GM21786 (cell line): ENCODE results near the gene TXNDC11.

Source experiments
- ATAC-seq: cut with Tn5 transposase; IDR thresholded peaks from one replicate; pipeline ENCODE4 v1.9.1; 2021; ENCODE audit not compliant: unreplicated experiment

Gene TXNDC11

GRCh38 chr16:11662582-11662981 lies 80.1 kb downstream of the TXNDC11 start:
- no peak for ATAC-seq

DNA sequence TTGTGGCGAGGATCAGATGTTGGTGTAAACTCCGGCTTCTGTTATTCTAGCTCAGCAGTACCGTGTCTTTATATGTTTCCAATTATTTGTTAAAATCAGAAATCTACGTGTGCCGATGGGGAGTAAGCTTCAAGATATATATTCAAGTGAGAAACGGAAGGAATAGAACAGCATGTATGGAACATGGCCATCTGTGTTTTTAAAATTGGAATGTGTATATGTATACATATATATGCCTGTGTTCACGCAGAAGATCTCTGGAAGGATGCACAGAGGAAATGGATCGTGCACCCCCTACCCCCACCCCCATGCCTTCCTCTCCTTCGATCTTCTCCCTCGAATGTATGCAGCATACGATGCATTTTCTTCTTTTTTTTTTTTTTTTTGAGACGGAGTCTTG lies 82.1 kb downstream of the TXNDC11 start:
- ATAC-seq = no peak

GRCh38 chr16:11658896-11659708 lies 83.6 kb downstream of the TXNDC11 start:
- no peak for ATAC-seq

DNA sequence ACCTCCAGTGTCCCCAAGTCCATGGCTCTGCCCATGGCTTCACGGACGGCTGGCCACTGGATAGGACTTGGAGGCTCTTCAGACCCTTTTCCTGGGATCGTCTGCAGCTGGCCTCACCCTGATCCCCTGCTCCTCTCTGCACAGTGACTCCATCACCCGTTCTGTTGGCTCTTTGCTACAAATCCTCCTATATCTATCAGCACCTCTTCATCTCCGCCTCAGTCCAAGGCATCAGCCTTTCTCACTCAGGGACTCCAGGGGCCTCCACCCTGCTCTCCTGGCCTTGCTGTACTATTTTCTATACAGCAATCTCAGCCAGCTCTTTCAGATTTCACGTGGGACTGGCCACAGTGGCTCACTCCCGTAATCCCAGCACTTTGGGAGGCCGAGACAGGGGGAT lies 85.1 kb downstream of the TXNDC11 start:
- ATAC-seq = no peak

DNA sequence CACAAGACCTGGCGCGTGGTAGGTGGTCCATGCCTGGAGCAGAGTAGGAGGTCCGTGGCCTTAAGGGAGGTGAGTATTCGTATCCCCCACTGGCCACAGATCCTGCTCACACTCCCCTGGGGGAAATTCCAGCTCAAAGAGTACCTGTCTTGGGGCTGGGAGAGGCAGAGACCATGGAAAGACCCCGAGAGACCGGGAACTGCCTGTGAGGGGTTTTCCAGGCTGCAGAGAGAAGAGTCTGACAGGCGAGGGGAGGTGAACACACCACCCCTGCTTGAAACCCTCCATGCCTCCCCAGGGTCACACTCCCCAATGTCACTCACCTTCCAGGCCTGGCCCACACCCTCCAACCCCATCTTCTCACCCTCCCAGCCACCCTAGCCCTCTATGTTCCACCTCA lies 87.0 kb downstream of the TXNDC11 start:
- ATAC-seq = no peak

- no peak for ATAC-seq
Observed at GRCh38 chr16:11651796-11652195, 90.9 kb downstream of the TXNDC11 start.

GRCh38 chr16:11650641-11651591 lies 91.7 kb downstream of the TXNDC11 start:
- ATAC-seq = no peak

- ATAC-seq = no peak
Observed at GRCh38 chr16:11649276-11649675, 93.4 kb downstream of the TXNDC11 start.

- no peak for ATAC-seq
Observed at GRCh38 chr16:11642765-11643116, 99.9 kb downstream of the TXNDC11 start.

DNA sequence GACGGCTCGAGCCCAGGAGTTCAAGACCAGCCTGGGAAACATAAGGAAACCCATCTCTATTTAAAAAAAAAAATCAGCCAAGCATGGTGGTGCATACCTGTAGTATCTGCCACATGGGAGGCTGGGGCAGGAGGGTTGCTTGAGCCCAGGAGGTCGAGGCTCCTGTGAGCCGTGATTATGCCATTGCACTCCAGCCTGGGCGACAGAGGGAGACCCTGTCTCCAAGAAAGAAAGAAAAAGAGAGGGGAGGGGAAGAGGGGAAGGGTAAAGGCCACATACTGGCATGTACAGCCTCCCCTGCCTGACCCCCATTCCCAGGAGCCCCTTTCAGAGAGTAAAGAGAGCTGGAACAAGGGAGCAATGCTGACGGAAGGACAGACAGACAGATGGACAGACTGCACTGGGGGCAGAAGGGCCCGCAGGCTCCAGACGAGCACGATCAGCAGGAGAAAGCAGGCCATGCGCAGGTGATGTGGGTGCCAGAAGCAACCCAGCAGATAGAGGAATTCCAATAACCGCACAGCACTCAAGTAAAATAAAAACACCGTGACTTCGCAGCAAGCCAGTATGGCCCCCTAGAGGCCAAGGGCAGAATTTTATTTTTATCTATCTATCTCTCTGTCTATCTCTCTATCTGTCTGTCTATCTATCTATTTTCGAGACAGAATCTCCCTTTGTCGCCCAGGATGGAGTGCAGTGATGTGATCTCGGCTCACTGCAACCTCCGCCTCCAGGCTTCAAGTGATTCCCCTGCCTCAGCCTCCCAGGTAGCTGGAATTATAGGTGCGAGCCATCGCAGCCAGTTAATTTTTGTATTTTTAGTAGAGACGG lies 101.5 kb downstream of the TXNDC11 start:
- ATAC-seq = no peak

- no peak for ATAC-seq
Observed at GRCh38 chr16:11639925-11640899, 102.4 kb downstream of the TXNDC11 start.

- no peak for ATAC-seq
Observed at GRCh38 chr16:11639008-11639562, 103.6 kb downstream of the TXNDC11 start.

- no peak for ATAC-seq
Observed at GRCh38 chr16:11638140-11638539, 104.5 kb downstream of the TXNDC11 start.

DNA sequence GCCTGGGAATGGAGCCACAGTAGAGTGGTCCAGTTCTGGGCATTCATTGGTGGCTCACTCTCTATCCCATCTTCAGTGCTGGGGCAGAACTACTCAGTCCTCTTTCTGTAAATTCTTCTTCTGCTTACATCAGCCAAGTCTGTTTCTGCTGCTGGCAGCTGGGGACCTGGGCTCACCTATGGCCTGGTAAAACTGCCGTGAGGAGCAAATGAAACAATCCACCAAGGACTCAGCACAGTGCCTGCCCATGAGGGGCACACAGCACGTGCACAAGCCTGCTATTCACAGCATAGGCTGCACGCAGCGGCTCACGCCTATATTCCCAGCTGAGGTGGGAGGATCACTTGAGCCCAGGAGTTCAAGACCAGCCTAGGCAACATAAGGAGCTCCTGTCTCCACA lies 105.3 kb downstream of the TXNDC11 start:
- no peak for ATAC-seq

DNA sequence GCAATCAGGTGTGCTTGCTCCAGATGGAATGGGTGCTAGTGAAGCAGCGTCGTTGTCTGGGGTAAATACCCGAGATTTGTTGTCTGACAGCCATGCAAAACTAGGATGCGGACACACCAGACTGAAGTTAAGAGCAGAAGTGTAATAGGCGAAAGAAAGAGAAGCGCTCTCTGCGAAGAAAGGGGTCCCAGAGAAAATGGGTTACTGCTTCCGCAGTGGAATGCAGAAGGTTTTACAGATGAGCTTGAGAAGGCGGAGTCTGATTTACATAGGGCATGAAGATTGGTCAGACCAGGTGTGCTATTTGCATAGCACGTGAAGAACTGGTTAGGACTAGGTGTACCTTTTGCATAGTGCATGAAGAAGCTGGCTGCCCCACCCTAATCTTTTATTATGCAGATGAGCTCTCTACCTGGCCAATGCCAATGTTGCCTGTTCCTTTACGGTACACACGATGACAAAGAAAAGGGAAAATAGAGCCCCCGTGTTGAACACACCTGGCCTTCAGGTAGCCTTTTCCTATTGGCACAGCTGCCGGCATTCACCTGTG lies 106.4 kb downstream of the TXNDC11 start:
- no peak for ATAC-seq

GRCh38 chr16:11635679-11636171 lies 106.9 kb downstream of the TXNDC11 start:
- ATAC-seq = no peak

GRCh38 chr16:11635113-11635652 lies 107.5 kb downstream of the TXNDC11 start:
- ATAC-seq = no peak

DNA sequence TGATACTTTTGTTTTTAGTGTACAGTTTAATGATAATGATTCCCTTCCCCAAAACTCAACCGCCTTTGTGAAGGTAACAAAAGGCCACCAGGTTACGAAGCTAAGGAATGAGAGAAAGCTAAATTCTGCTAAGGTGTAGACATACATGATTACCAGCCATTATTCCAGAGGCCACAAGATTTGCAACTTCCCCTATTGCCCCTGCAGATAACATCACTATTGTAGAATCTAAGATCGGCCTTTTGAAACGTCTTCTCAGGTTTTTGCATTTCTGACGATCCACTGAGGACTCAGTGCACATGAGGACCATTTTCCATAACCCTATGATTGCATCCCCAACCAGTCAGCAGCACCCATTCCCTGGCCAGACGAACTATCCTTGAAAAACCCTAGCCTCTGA lies 108.3 kb downstream of the TXNDC11 start:
- ATAC-seq = no peak

DNA sequence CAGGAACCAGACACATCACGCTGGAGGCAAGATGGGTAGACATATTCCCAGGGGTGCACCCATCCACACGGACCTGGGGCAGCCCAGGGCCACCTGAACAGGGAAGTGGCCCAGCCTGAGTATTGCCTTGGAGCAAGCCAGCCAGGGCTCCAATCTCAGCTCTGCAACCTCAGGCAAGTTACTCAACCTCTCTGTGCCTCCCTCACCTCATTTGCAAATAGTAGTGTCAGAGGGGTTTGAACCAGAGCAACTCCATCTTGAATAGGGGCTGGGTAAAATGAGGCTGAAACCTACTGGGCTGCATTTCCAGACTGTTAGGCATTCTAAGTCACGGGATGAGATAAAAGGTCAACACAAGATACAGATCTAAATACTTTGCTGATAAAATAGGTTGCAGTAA lies 109.5 kb downstream of the TXNDC11 start:
- ATAC-seq = no peak
